K562 (cell line): ENCODE results near the gene ZBTB20. TPM values are rescaled to one million over a fixed set of nuclear protein-coding genes. Genes with fewer than 3 reads are reported as not detected.

Experiments used
- ATAC-seq: fragments of 200-7000 bp; cut with Tn5 transposase; 3 replicates; pipeline ENCODE4 v1.9.1; 2020; ENCODE audit warnings: moderate library complexity
- BruUV-seq: library from RNA; stranded (reverse); fragments of 400-500 nt; replicated peaks from 2 replicates; lab custom pipeline; 2021; lab: Mats Ljungman, UMichigan
- CTCF ChIA-PET: fragments of 300-600 bp; formaldehyde crosslinking; extraction: SDS; loops from one replicate; lab custom pipeline; 2021; ENCODE audit warnings: low intra/inter-chr PET ratio; lab: Yijun Ruan, JAX
- POLR2A ChIA-PET: fragments of 300-600, 350-650 bp; sonication (Branson Sonifier 250); formaldehyde crosslinking; extraction: SDS; loops from one replicate; lab custom pipeline; 2021; ENCODE audit warnings: antibody characterized with exemption, inconsistent platforms; lab: Yijun Ruan, JAX
- DNase-seq, 4 experiments: peaks; one replicate each; pipeline versions ENCODE4 v3.0.0 to v3.0.0-alpha.2; 2011 to 2018; ENCODE audit warnings: low spot score in 3 of 4, mixed read lengths in 3 of 4; ENCODE audit errors: extremely low read depth in 1 of 4
- FAIRE-seq: peaks from 2 replicates; lab custom pipeline; 2011; peaks lifted over from hg19 to GRCh38; lab: Jason Lieb, UNC
- H2AFZ ChIP-seq: 2 replicates; pipeline ENCODE4 v1.6.0; 2011; ENCODE audit warnings: low read depth, low read length, control low read depth, inconsistent platforms
- H3K27ac ChIP-seq: fragments of 200-600 bp; 3 replicates; pipeline ENCODE4 v1.8.0; 2011; ENCODE audit warnings: low read depth, mild to moderate bottlenecking, control low read depth, inconsistent platforms, low read length, moderate library complexity, mixed read lengths; ENCODE audit errors: extremely low read depth
- H3K27me3 ChIP-seq, 2 experiments: fragments of 300-600 bp in 1 of 2; 2 replicates in 1 of 2; 3 replicates in 1 of 2; pipeline versions ENCODE4 v1.6.0 to v1.8.0; 2011; ENCODE audit warnings: inconsistent platforms in 2 of 2, low read length in 2 of 2, mild to moderate bottlenecking in 1 of 2, mixed read lengths in 1 of 2, moderate library complexity in 1 of 2; ENCODE audit not compliant: control insufficient read depth in 2 of 2, insufficient read depth in 2 of 2
- H3K36me3 ChIP-seq: fragments of 300-600 bp; 3 replicates; pipeline ENCODE4 v1.8.0; 2011; ENCODE audit warnings: mild to moderate bottlenecking, low read length, inconsistent platforms; ENCODE audit not compliant: control insufficient read depth, insufficient read depth
- H3K4me1 ChIP-seq, 2 experiments: fragments of 200-600 bp in 1 of 2; replicated peaks in 1 of 2; 2 replicates in 1 of 2; 3 replicates in 1 of 2; pipeline versions ENCODE4 v1.5.1 to v1.8.0; 2011; ENCODE audit warnings: inconsistent platforms in 2 of 2, low read length in 2 of 2, mild to moderate bottlenecking in 1 of 2, mixed read lengths in 1 of 2, moderate library complexity in 1 of 2; ENCODE audit not compliant: control insufficient read depth in 2 of 2, insufficient read depth in 2 of 2
- H3K4me2 ChIP-seq: 2 replicates; pipeline ENCODE4 v1.6.1; 2011; ENCODE audit warnings: low read length, control low read depth, inconsistent platforms, mixed read lengths; ENCODE audit not compliant: insufficient read depth
- H3K4me3 ChIP-seq: fragments of 200-600 bp; sonication (generic), shearing (Covaris generic); 2 replicates; pipeline ENCODE4 v1.5.1; 2016; ENCODE audit warnings: control low read depth, inconsistent platforms
- H3K79me2 ChIP-seq: fragments of 200-600 bp; 3 replicates; pipeline ENCODE4 v1.8.0; 2011; ENCODE audit warnings: low read length, inconsistent platforms; ENCODE audit not compliant: control insufficient read depth, insufficient read depth
- H3K9ac ChIP-seq, 2 experiments: 2 replicates each; pipeline versions ENCODE4 v1.6.0 to v1.6.1; 2011; ENCODE audit warnings: low read depth in 2 of 2, low read length in 2 of 2, control low read depth in 1 of 2, inconsistent platforms in 1 of 2, mild to moderate bottlenecking in 1 of 2, mixed read lengths in 1 of 2; ENCODE audit not compliant: insufficient read depth in 1 of 2
- H3K9me1 ChIP-seq: one replicate; pipeline ENCODE4 v1.6.0; 2011; ENCODE audit warnings: inconsistent platforms, mild to moderate bottlenecking, low read length, moderate library complexity; ENCODE audit not compliant: control insufficient read depth, insufficient read depth
- H3K9me3 ChIP-seq: replicated peaks from 2 replicates; pipeline ENCODE4 v1.5.1; 2011; ENCODE audit warnings: low read depth, low read length, inconsistent platforms; ENCODE audit not compliant: control insufficient read depth, insufficient read depth
- H4K20me1 ChIP-seq: replicated peaks from 2 replicates; pipeline ENCODE4 v1.6.1; 2011; ENCODE audit warnings: low read length, inconsistent platforms, mixed read lengths; ENCODE audit not compliant: control insufficient read depth, insufficient read depth
- ARID2 ChIP-seq: fragments of 450-650 bp; IDR thresholded peaks from 2 replicates; pipeline ENCODE4 v1.6.1; 2017; ENCODE audit warnings: antibody characterized with exemption, mild to moderate bottlenecking
- HIVEP1 ChIP-seq: fragments of 250-450 bp; sonication (Bioruptor Pico); IDR thresholded peaks from 2 replicates; pipeline ENCODE4 v1.4.0; 2020; ENCODE audit warnings: mild to moderate bottlenecking
- HOMEZ ChIP-seq: fragments of 250-450 bp; sonication (Bioruptor Pico); IDR thresholded peaks from 2 replicates; pipeline ENCODE4 v1.4.0; 2020; ENCODE audit warnings: mild to moderate bottlenecking, moderate library complexity
- MLX ChIP-seq, 2 experiments: fragments of 450-650 bp in 1 of 2; sonication (generic) in 1 of 2; formaldehyde crosslinking; conservative IDR thresholded peaks; 2 replicates each; pipeline versions ENCODE4 v1.4.0 to v1.8.1; 2020 to 2022; ENCODE audit warnings: mild to moderate bottlenecking in 1 of 2, missing genetic modification reagents in 1 of 2
- NR4A1 ChIP-seq, 2 experiments: fragments of 250-450 bp in 1 of 2; fragments of 450-650 bp in 1 of 2; sonication (Bioruptor Pico) in 1 of 2; IDR thresholded peaks; 2 replicates each; pipeline versions ENCODE4 v1.4.0 to v1.6.1; 2016 to 2020; ENCODE audit warnings: mild to moderate bottlenecking in 2 of 2, missing compliant biosample characterization in 1 of 2, missing genetic modification characterization in 1 of 2, moderate library complexity in 1 of 2
- RCOR1 ChIP-seq, 2 experiments: IDR thresholded peaks; 2 replicates each; pipeline ENCODE4 v1.6.1; 2012; ENCODE audit warnings: low read depth in 2 of 2, low read length in 2 of 2, borderline replicate concordance in 1 of 2, improper control_type of control experiment in 1 of 2
- RHOXF2B ChIP-seq: fragments of 250-450 bp; sonication (Bioruptor Pico); conservative IDR thresholded peaks from 2 replicates; pipeline ENCODE4 v1.5.1; 2021
- SRSF3 ChIP-seq: fragments of 200-400 bp; formaldehyde crosslinking; IDR thresholded peaks from 2 replicates; pipeline ENCODE4 v1.6.1; 2016; ENCODE audit warnings: mild to moderate bottlenecking, low read length, moderate library complexity; ENCODE audit not compliant: insufficient read depth
- ZC3H8 ChIP-seq: fragments of 450-650 bp; IDR thresholded peaks from 2 replicates; pipeline ENCODE4 v1.6.1; 2017
- ZNF217 ChIP-seq: sonication (generic); formaldehyde crosslinking; IDR thresholded peaks from 2 replicates; pipeline ENCODE4 v1.8.0; 2022; ENCODE audit warnings: mild to moderate bottlenecking, missing genetic modification reagents
- ZNF347 ChIP-seq: fragments of 450-650 bp; formaldehyde crosslinking; IDR thresholded peaks from 2 replicates; pipeline ENCODE4 v1.4.0; 2020; ENCODE audit warnings: low read depth, mild to moderate bottlenecking, moderate library complexity
- WGBS: fragments of 100-300 bp; shearing (Covaris generic); methylation state at CpG from one replicate; pipeline ENCODE4 v1.1.6; 2016; ENCODE audit warnings: low coverage, mixed read lengths; ENCODE audit not compliant: insufficient coverage; ENCODE audit errors: missing lambda C conversion rate; 5-methylcytosine and 5-hydroxymethylcytosine counted together
- in situ Hi-C: fragments of 300-500 bp; cut with MboI; formaldehyde crosslinking; loops from 4 replicates; pipeline ENCODE4 v1.15.0; 2018; ENCODE audit warnings: inconsistent platforms, mixed read lengths
- intact Hi-C: fragments of 100-400 bp; cut with micrococcal nuclease; formaldehyde crosslinking; loops from 2 replicates; pipeline ENCODE4 v1.14.2; 2022
- polyA plus RNA-seq, 8 experiments: library from polyadenylated mRNA; depleted of rRNA in 4 of 8; stranded (reverse) in 5 of 8; unstranded in 3 of 8; fragments of >200 nt; fragmentation: Nextera tagmentation in 2 of 8; fragmentation: Illumina TruSeq in 1 of 8; extraction: Ambion mirVana in 2 of 8; extraction: Trizol in 1 of 8; gene quantifications; 2 replicates each; pipeline versions ENCODE4 v1.2.1 to v1.2.3, GENCODE V29; 2011 to 2014; ENCODE audit warnings: inconsistent platforms in 1 of 8, missing spikeins in 1 of 8
- total RNA-seq, 7 experiments: library from RNA; depleted of rRNA in 6 of 7; stranded (reverse); fragments of >200 nt in 6 of 7; fragmentation: Illumina TruSeq in 2 of 7; extraction: Trizol in 2 of 7; gene quantifications; 2 replicates each; pipeline versions ENCODE4 v1.2.1 to v1.2.3, GENCODE V29; 2011 to 2021; ENCODE audit warnings: low replicate concordance in 1 of 7
- TF ChIP-seq, protein P1 (sequence below): fragments of 250-450 bp; sonication (Bioruptor Pico); IDR thresholded peaks from 2 replicates; pipeline ENCODE4 v1.8.0; 2022; ENCODE audit warnings: inconsistent platforms, mild to moderate bottlenecking, moderate library complexity, borderline replicate concordance
- TF ChIP-seq, protein P2 (sequence below): fragments of 450-650 bp; IDR thresholded peaks from 2 replicates; pipeline ENCODE4 v1.7.0; 2016; ENCODE audit warnings: borderline replicate concordance
- TF ChIP-seq, protein P3 (sequence below): sonication (generic); formaldehyde crosslinking; IDR thresholded peaks from 2 replicates; pipeline ENCODE4 v1.8.0; 2022; ENCODE audit warnings: missing genetic modification reagents, mild to moderate bottlenecking, borderline replicate concordance

The ZBTB20 gene
- total and polyA plus RNA-seq, 9 of the 15 experiments (the other 6 are each of a cell fraction or from before 2014, with no cell fraction given): 0.17 to 1.7 (median 0.45) TPM

DNA sequence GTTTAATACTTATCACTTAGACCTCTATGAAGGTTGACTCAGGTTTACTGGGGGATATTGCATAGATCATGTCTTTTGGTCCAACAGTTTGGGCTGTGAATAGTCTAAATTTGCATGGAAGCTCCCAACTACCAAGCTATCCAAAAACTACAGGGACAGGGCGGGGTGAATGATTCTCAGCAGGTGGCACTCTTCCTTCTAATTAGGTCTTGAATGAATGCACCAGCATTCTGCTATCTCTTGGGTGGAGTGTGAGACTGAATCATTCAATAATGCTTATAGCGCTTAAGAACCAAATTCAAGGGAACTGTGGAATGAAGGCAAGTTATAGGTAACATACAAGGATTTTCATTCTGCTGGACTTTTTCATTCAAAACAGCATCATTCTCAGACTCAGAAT is 507.0 kb downstream of the ZBTB20 start:
- H3K9me3 ChIP-seq: no peaks in the 10 kb centered on the region
- no peaks in the 10 kb centered on the region for H3K9me1 ChIP-seq
- H3K27me3 ChIP-seq: no peaks in the 10 kb centered on the region
- H3K36me3 ChIP-seq: no peaks in the 10 kb centered on the region
- no peak overlapping the region for H2AFZ ChIP-seq
- FAIRE-seq: no peak
- CTCF ChIA-PET: no interaction called here
- in situ Hi-C loops: no loop called here
- no peaks in the 10 kb centered on the region for H3K79me2 ChIP-seq
- no TSS peak for BruUV-seq
- no peak for DNase-seq
- no peak overlapping the region for H3K4me2 ChIP-seq
- no peaks in the 10 kb centered on the region for H4K20me1 ChIP-seq
- H3K4me3 ChIP-seq: no peak overlapping the region
- H3K9ac ChIP-seq: no peak overlapping the region
- no peak overlapping the region for H3K27ac ChIP-seq
- 6% methylated on average over 2 of the region's 2 CpGs for WGBS
- POLR2A ChIA-PET: no interaction called here
- no peaks in the 10 kb centered on the region for H3K4me1 ChIP-seq
- no peak for ATAC-seq
- intact Hi-C loops: no loop called here
- no peak for TF ChIP-seq MLX (CRISPR knock-in tag; conservative IDR thresholded peaks at IDR 0.05)
- no peak for TF ChIP-seq ZC3H8
- TF ChIP-seq, protein P1, sequence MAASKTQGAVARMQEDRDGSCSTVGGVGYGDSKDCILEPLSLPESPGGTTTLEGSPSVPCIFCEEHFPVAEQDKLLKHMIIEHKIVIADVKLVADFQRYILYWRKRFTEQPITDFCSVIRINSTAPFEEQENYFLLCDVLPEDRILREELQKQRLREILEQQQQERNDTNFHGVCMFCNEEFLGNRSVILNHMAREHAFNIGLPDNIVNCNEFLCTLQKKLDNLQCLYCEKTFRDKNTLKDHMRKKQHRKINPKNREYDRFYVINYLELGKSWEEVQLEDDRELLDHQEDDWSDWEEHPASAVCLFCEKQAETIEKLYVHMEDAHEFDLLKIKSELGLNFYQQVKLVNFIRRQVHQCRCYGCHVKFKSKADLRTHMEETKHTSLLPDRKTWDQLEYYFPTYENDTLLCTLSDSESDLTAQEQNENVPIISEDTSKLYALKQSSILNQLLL (CRISPR knock-in tag): no peak
- no peak for TF ChIP-seq SRSF3
- no peak for TF ChIP-seq HIVEP1 (CRISPR knock-in tag)
- no peak for TF ChIP-seq NR4A1 (CRISPR knock-in tag; IDR thresholded peaks at IDR 0.05)
- no peak for TF ChIP-seq NR4A1 (tag; IDR thresholded peaks at IDR 0.05)
- TF ChIP-seq, protein P2, sequence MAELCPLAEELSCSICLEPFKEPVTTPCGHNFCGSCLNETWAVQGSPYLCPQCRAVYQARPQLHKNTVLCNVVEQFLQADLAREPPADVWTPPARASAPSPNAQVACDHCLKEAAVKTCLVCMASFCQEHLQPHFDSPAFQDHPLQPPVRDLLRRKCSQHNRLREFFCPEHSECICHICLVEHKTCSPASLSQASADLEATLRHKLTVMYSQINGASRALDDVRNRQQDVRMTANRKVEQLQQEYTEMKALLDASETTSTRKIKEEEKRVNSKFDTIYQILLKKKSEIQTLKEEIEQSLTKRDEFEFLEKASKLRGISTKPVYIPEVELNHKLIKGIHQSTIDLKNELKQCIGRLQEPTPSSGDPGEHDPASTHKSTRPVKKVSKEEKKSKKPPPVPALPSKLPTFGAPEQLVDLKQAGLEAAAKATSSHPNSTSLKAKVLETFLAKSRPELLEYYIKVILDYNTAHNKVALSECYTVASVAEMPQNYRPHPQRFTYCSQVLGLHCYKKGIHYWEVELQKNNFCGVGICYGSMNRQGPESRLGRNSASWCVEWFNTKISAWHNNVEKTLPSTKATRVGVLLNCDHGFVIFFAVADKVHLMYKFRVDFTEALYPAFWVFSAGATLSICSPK: no peak
- TF ChIP-seq ZNF217 (CRISPR knock-in tag): no peak
- no peak for TF ChIP-seq ZNF347
- no peak for TF ChIP-seq HOMEZ
- TF ChIP-seq, protein P3, sequence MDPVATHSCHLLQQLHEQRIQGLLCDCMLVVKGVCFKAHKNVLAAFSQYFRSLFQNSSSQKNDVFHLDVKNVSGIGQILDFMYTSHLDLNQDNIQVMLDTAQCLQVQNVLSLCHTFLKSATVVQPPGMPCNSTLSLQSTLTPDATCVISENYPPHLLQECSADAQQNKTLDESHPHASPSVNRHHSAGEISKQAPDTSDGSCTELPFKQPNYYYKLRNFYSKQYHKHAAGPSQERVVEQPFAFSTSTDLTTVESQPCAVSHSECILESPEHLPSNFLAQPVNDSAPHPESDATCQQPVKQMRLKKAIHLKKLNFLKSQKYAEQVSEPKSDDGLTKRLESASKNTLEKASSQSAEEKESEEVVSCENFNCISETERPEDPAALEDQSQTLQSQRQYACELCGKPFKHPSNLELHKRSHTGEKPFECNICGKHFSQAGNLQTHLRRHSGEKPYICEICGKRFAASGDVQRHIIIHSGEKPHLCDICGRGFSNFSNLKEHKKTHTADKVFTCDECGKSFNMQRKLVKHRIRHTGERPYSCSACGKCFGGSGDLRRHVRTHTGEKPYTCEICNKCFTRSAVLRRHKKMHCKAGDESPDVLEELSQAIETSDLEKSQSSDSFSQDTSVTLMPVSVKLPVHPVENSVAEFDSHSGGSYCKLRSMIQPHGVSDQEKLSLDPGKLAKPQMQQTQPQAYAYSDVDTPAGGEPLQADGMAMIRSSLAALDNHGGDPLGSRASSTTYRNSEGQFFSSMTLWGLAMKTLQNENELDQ (CRISPR knock-in tag): no peak
- no peak for TF ChIP-seq RHOXF2B (CRISPR knock-in tag)
- TF ChIP-seq RCOR1 (IDR thresholded peaks at IDR 0.05; ENCODE audit: borderline replicate concordance in 1 of 2, low read depth in 2 of 2, low read length in 2 of 2): no peak
- TF ChIP-seq ARID2: no peak
